ENCODE data around the gene NOG.

Gene NOG

DNA sequence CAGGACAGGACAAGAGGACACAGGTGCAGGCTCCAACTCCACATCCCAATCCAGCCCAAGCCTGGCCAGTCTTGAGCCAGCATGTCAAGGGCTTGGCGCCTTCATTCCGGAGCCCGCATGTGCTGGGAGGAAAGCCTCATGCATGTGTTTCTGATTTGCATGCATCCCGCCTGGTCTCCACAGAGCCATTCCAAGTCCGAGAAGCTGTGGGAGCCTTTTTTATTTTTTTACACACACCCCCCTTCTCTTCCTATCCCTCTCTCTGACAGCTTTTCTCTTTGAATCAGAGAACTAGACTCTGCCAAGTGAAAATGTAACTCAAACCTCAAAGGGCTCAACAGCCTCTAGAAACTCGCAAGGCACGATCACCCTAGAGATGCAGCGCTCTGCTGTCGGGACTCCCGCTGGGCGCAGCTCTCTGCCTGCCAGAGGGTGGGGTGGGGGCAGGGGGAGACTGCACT is 45.1 kb downstream of the NOG start:
- DNase-seq (ENCODE audit: low read depth) = no peak

DNA sequence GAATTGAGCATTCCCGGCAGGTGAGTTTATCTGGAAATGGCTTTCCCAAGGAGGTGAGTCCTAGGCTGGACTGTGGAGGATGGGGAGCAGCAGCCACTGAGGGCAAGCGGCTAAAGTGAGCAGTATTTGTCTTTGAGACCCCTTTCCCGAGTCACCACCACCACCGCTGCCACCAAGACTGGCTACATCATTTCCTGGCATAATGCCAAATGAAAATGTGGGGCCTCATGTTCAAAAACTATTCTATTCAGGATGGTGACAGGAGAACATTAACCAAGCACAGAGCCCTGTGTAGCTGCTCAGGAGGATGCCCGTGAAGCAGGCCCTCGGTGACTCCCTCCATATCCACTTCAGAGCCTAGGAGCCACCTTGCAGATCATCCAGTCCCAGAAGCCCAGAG is 46.0 kb downstream of the NOG start:
- no peak for DNase-seq (ENCODE audit: low read depth)

GRCh38 chr17:56640116-56640515 is 46.6 kb downstream of the NOG start:
- no peak for DNase-seq (ENCODE audit: low read depth)

DNA sequence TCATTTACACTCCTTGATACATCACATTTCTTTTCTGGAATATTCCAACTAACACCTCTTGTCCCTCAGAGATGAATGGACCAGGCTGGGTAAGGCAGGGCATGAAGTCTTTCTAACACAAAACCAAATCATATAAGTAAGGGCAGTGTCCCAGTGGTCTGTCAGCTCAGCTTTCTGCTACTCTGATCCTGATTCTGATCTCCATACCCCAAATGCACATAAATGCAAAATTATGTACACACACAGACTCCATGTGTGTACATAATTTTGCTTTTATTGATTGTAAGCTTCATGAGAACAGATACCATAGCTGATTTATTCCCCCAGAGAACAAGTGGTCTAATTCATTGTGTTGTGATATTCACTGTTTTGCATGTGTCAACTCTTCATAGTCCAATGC is 47.9 kb downstream of the NOG start:
- no peak for DNase-seq (ENCODE audit: low read depth)

- no peak for DNase-seq (ENCODE audit: low read depth)
Observed at GRCh38 chr17:56641894-56642293, 48.4 kb downstream of the NOG start.

DNA sequence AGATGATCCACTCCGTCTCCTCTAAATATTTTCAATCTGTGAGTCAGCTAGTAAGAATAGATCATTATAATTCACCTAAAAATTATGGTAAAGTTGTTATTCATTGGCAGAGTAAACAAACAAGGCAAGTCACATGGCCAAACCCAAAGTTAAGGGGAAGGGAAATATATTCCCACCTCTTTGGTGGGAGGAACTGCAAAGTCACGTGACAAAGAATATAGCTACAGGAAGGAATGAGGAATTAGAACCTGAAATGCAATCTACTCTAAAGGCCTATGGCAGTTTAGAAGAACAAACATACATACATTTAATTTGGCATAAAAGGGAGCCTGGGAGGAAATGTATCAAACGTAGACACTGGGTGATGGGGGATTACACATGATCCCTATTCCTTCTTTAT is 48.9 kb downstream of the NOG start:
- DNase-seq (ENCODE audit: low read depth) = no peak

Measured in stimulated activated CD8-positive, alpha-beta memory T cell treated with anti-CD3 and anti-CD28 coated beads, Interleukin-4, amount 100 ng/mL, for 24 hours (primary cell).